GM18505 (cell line): Measurements from ENCODE around the gene NPFFR1.

Source experiments
- ATAC-seq: cut with Tn5 transposase; IDR thresholded peaks from one replicate; pipeline ENCODE4 v1.9.1; 2021; ENCODE audit not compliant: unreplicated experiment
- POLR2A ChIP-seq: IDR thresholded peaks from 4 replicates; pipeline ENCODE4 v1.6.1; 2011; ENCODE audit warnings: borderline replicate concordance; ENCODE audit not compliant: insufficient read depth, insufficient read length; ENCODE audit errors: extremely low read depth

The NPFFR1 gene

GRCh38 chr10:70293169-70293843, 9.5 kb upstream of the NPFFR1 start:
- ATAC-seq: peak; percentile 78

GRCh38 chr10:70292004-70292403, 8.2 kb upstream of the NPFFR1 start:
- ATAC-seq: no peak
- TF ChIP-seq POLR2A: no peak

More at GRCh38 chr10:70293169-70293843, 9.5 kb upstream of the NPFFR1 start:
- no peak for TF ChIP-seq POLR2A

GRCh38 chr10:70289739-70290138, 5.9 kb upstream of the NPFFR1 start:
- ATAC-seq: no peak

DNA sequence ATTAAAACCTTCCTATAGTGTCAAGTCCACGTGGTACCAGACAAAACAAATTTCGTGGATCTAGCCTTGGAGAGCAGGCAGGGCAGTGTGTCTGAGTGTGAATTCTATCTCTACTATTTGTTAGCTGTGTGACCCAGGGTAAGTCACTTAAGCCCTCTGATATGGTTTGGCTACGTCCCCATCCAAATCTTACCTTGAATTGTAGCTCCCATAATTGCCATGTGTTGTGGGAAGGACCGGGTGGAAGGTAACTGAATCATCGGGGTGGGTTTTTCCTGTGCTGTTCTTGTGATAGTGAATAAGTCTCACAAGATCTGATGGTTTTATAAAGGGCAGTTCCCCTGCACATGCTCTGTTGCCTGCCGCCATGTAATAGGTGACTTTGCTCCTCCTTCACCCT, 2.8 kb upstream of the NPFFR1 start:
- TF ChIP-seq POLR2A: no peak
- ATAC-seq: no peak

More at GRCh38 chr10:70289739-70290138, 5.9 kb upstream of the NPFFR1 start:
- TF ChIP-seq POLR2A: no peak

GRCh38 chr10:70285476-70285831, 1.6 kb upstream of the NPFFR1 start:
- no peak for ATAC-seq
- TF ChIP-seq POLR2A: no peak

DNA sequence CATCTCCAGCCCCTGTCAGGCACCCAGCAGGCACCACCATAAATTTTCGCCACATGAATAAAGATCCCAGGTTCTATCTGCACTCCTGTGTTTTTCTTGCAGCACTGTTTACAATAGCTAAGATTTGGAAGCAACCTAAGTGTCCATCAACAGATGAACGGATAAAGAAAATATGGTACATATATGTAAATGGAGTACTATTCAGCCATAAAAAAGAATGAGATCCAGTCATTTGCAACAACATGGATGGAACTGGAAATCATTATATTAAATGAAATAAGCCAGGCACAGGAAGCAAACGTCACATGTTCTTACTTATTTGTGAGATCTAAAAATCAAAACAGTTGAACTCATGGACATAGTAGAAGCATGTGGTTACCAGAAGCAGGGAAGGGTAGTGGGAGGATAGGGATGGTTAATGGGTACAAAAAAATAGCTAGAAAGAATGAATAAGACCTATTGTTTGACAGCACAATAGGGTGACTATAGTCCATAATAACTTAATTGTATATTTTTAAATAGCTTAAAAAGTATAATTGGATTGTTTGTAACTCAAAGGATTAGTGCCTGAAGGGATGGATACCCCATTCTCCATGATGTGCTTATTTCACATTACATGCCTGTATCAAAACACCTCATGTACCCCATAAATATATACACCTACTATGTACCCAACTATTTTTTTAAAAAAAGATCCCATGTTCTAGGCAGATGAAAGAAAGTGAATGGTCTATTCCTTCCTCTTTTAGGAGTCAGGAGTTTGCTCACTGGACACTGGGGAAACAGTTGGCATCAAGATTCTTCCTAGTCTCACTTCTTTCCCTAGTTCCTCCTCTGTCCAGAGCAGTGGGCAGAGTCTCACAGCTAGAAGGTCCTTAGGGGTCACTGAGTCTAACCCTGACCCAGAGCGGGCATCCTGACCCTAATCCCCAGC, 1.0 kb upstream of the NPFFR1 start:
- no peak for TF ChIP-seq POLR2A
- no peak for ATAC-seq

DNA sequence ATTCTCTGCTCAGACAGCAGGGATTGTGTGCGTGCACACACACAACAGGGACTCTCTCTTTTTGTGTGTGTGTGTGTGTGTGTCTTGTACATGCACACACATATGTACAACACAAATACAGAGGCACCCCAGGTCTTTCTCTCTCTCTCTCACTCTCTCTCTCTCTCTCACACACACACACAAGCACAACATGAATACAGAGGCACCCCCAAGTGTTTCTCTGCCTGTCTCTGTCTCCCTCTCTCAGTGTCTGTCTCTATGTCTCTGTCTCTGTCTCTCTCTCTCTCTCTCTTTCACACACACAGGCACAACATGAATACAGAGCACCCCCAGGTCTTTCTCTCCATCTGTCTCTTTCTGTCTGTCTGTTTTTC, 746 bp downstream of the NPFFR1 start:
- no peak for TF ChIP-seq POLR2A
- no peak for ATAC-seq

GRCh38 chr10:70281609-70282008, 2.2 kb downstream of the NPFFR1 start:
- no peak for TF ChIP-seq POLR2A
- ATAC-seq: no peak

DNA sequence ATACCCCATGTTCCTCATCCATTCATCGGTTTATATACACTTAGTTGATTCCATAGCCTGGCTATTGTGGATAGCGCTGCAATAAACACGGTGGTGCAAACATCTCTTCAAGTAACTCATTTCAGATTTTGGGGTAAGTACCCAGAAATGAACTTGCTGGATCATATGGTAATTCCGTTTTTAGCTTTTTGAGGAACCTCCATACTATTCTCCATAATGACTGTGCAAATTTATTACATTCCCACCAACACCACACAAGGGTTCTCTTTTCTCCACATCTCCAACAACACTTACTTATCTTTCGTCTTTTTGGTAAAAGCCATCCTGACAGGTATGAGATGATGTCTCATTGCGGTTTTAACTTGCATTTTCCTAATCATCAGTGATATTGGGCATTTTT, 3.7 kb downstream of the NPFFR1 start:
- TF ChIP-seq POLR2A: no peak
- no peak for ATAC-seq

DNA sequence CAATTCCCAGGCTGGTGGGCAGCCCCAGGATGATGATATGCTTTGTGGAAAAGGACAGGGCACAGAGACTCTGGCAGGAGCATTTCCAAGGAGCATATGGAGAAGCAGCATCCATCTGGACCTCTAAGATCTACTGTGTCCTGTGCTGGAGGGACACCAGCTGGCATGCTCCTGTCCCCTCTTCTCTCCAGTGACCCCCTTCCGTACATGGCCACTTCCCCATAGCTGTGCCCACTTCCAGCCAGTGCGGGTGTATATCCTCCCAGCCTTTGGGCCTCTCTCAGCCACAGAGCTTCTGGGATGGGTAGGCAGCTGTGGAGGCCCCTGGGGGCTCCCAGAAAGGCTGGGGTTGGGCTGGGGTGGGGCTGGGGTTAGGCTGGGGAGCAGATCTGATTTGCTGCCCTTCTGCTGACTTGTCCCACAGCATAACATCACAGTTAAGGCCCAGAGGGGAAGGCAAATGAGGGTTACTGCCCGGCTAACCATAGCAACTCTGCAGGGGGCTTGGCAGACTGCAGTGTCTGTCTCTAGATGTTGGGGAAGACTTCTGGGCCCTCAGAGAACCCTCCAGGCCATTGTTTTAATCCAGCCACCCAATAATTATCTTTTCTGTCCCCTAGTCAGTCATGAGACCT, 6.3 kb downstream of the NPFFR1 start:
- ATAC-seq: no peak
- no peak for TF ChIP-seq POLR2A

GRCh38 chr10:70274643-70275042, 9.2 kb downstream of the NPFFR1 start:
- ATAC-seq: no peak
- TF ChIP-seq POLR2A: no peak

GRCh38 chr10:70272925-70273316, 10.9 kb downstream of the NPFFR1 start:
- peak; percentile 55 for ATAC-seq
- no peak for TF ChIP-seq POLR2A
